Measurements from ENCODE around the gene DLGAP4.

GRCh38 chr20:36446557-36446956, 140.4 kb downstream of the DLGAP4 start:
- TF ChIP-seq TCF12 (IDR thresholded peaks at IDR 0.05) (no peak), CTCF (IDR thresholded peaks at IDR 0.05) (no peak), EZH2phosphoT487 (IDR thresholded peaks at IDR 0.05; ENCODE audit: borderline replicate concordance, low read depth) (no peak), PBX3 (IDR thresholded peaks at IDR 0.05) (no peak), USF2 (IDR thresholded peaks at IDR 0.05; ENCODE audit: borderline replicate concordance, low read depth, low read length) (no peak), RCOR1 (IDR thresholded peaks at IDR 0.05; ENCODE audit: low read length) (no peak)

Measured in SK-N-SH (cell line).